ENCODE results near the gene SMAP2.

DNA sequence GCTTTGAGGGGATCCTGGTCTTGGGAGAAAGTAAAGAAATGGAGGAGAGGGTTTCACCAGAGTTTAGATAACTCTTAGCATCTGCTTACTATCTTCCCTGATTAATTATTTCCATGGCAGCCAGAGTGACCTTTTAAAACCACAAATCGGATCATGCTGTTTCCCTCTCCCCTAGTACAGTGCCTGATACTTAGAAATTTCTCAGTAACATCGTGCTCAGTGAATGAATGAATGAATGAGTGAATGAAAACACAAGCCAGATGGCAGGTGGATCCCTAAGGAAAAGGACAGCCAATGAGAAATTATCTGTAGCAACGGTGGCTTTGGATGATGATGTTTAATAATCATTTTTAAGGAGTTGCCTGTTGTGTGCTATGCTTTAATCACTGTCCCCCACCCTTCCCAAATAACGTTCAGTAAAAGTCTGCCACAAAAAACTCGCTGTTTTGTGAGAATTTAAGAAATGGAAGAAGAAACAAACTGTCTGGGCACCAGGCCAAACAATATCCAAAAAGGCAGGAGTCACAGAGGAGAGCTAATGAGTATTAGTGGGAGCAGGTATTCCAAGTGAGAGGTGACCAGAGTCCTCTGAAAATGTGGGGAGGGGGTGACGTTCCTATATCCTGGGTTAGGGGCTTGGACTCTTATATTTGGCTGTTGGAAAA, 737 bp upstream of the SMAP2 start:
- no peak for TF ChIP-seq POLR2AphosphoS5 (IDR thresholded peaks at IDR 0.05)
- TF ChIP-seq EP300 (IDR thresholded peaks at IDR 0.05), result no peak
